ENCODE results near the gene ARID1A. TPM values are rescaled to one million over a fixed set of nuclear protein-coding genes. Genes with fewer than 3 reads are reported as not detected.
A peak's percentile ranks its signal among the peaks of the same experiment; 100 is the strongest.

The ARID1A gene
- total and polyA plus RNA-seq, 9 of the 15 experiments (the other 6 are each of a cell fraction or from before 2014, with no cell fraction given) = 8.3 to 88.3 (median 22.5) TPM

DNA sequence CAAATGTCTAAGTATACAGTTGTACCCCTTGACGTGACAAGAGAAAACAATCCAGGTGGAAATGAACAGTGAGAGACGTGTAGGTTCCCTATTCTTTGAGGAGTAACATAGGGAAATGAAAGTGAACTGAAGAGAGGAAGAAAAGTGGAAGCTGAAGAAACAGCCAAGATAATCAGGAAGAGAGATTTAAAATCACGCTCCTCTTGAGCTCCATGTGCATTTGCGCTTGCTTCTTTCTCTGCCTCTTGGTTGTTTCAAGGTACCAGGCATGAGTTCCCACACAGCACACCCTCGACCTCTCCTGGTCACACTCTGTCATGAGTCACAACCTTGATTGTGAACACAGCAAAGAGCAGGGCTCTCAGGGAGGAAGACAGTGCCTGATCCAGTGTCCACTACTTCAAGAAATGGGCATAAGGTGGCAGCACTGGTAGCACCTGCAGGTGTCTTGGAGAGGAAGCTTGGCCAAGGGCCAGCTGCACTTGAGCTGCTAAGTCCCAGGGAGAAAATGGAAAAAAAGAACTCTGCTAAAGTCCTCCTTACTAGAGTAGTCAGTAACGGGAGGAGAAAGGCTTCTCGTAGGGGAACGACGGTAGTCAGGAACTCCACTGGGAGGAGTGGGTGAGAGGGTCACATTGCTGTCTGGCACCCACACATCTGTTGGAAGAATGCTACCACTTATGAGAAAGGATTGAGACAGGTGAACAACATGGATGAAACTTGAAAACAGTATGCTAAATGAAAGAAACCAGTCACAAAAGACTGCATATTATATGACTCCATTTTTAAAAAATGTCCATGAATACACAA, 18.3 kb upstream of the ARID1A start (continued):
- TF ChIP-seq, protein P1, sequence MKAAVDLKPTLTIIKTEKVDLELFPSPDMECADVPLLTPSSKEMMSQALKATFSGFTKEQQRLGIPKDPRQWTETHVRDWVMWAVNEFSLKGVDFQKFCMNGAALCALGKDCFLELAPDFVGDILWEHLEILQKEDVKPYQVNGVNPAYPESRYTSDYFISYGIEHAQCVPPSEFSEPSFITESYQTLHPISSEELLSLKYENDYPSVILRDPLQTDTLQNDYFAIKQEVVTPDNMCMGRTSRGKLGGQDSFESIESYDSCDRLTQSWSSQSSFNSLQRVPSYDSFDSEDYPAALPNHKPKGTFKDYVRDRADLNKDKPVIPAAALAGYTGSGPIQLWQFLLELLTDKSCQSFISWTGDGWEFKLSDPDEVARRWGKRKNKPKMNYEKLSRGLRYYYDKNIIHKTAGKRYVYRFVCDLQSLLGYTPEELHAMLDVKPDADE (conservative IDR thresholded peaks at IDR 0.05; ENCODE audit: control insufficient read depth, low read depth, low read length) = no peak
- TF ChIP-seq EGR1 (conservative IDR thresholded peaks at IDR 0.05) (no peak), ZNF764 (CRISPR knock-in tag; IDR thresholded peaks at IDR 0.05; ENCODE audit: low read depth) (no peak), TEAD1 (CRISPR knock-in tag; IDR thresholded peaks at IDR 0.05) (no peak), ZNF274 (IDR thresholded peaks at IDR 0.05; ENCODE audit: borderline replicate concordance, low read depth, low read length) (no peak), TARDBP (IDR thresholded peaks at IDR 0.05) (0 out of 2 replicates have a peak, but pooled peaks have one; percentile 65), FOXK2 (conservative IDR thresholded peaks at IDR 0.05 in 1 of 2, IDR thresholded peaks at IDR 0.05 in 1 of 2; ENCODE audit: low read depth in 2 of 2) (peak in 1 of 2 experiments; percentile 49; a peak in 3 of 4 replicates), DDX20 (tag; IDR thresholded peaks at IDR 0.05; ENCODE audit: low read depth) (no peak), CBX2 (IDR thresholded peaks at IDR 0.05; ENCODE audit: insufficient read depth, low read length, poor library complexity, severe bottlenecking) (no peak), SOX6 (IDR thresholded peaks at IDR 0.05) (peak; percentile 59; the same call in 1 of the 2 replicates), ZNF263 (CRISPR knock-in tag; IDR thresholded peaks at IDR 0.05; ENCODE audit: borderline replicate concordance) (peak; percentile 55; the same call in 1 of the 2 replicates), TAF1 (IDR thresholded peaks at IDR 0.05; ENCODE audit: control insufficient read depth, extremely low read depth, insufficient read depth, low read length, severe bottlenecking) (peak; percentile 21)
- TF ChIP-seq, protein P2, sequence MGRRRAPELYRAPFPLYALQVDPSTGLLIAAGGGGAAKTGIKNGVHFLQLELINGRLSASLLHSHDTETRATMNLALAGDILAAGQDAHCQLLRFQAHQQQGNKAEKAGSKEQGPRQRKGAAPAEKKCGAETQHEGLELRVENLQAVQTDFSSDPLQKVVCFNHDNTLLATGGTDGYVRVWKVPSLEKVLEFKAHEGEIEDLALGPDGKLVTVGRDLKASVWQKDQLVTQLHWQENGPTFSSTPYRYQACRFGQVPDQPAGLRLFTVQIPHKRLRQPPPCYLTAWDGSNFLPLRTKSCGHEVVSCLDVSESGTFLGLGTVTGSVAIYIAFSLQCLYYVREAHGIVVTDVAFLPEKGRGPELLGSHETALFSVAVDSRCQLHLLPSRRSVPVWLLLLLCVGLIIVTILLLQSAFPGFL (CRISPR knock-in tag; IDR thresholded peaks at IDR 0.05) = 0 out of 2 replicates have a peak, but pooled peaks have one; percentile 30
- TF ChIP-seq, protein P3, sequence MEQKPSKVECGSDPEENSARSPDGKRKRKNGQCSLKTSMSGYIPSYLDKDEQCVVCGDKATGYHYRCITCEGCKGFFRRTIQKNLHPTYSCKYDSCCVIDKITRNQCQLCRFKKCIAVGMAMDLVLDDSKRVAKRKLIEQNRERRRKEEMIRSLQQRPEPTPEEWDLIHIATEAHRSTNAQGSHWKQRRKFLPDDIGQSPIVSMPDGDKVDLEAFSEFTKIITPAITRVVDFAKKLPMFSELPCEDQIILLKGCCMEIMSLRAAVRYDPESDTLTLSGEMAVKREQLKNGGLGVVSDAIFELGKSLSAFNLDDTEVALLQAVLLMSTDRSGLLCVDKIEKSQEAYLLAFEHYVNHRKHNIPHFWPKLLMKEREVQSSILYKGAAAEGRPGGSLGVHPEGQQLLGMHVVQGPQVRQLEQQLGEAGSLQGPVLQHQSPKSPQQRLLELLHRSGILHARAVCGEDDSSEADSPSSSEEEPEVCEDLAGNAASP (IDR thresholded peaks at IDR 0.05) = no peak
- TF ChIP-seq, protein P4, sequence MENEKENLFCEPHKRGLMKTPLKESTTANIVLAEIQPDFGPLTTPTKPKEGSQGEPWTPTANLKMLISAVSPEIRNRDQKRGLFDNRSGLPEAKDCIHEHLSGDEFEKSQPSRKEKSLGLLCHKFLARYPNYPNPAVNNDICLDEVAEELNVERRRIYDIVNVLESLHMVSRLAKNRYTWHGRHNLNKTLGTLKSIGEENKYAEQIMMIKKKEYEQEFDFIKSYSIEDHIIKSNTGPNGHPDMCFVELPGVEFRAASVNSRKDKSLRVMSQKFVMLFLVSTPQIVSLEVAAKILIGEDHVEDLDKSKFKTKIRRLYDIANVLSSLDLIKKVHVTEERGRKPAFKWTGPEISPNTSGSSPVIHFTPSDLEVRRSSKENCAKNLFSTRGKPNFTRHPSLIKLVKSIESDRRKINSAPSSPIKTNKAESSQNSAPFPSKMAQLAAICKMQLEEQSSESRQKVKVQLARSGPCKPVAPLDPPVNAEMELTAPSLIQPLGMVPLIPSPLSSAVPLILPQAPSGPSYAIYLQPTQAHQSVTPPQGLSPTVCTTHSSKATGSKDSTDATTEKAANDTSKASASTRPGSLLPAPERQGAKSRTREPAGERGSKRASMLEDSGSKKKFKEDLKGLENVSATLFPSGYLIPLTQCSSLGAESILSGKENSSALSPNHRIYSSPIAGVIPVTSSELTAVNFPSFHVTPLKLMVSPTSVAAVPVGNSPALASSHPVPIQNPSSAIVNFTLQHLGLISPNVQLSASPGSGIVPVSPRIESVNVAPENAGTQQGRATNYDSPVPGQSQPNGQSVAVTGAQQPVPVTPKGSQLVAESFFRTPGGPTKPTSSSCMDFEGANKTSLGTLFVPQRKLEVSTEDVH (IDR thresholded peaks at IDR 0.05; ENCODE audit: low read depth, partially characterized antibody) = peak; percentile 44

Data from K562 (cell line).